ENCODE results near the gene PCSK1.

DNA sequence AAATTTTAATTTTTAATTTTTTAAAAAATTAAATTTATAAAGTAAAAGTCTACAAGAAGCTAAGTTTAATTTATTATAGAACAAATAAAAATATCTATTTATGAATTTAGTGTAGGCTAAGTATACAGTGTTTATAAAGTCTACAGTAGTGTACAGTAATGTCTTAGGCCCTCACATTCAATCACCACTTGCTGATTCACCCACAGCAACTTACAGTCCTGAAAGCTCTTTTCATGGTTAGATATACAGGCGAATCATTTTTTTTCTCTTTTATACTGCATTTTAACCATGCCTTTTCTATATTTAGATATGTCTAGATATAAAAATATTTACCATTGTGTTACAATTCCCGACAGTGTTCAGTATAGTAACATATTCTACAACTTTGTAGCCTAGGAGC is 55.9 kb downstream of the PCSK1 start:
- TF ChIP-seq FOXK2 (IDR thresholded peaks at IDR 0.05) (no peak), PKNOX1 (IDR thresholded peaks at IDR 0.05) (no peak), ZNF384 (IDR thresholded peaks at IDR 0.05) (no peak), LEF1 (IDR thresholded peaks at IDR 0.05; ENCODE audit: borderline replicate concordance) (no peak), L3MBTL2 (conservative IDR thresholded peaks at IDR 0.05) (no peak), SP1 (IDR thresholded peaks at IDR 0.05) (no peak), FOXM1 (IDR thresholded peaks at IDR 0.05; ENCODE audit: borderline replicate concordance) (no peak), ARNT (IDR thresholded peaks at IDR 0.05) (no peak), CTBP1 (IDR thresholded peaks at IDR 0.05; ENCODE audit: borderline replicate concordance) (no peak)
